Measurements from ENCODE around the gene MAGI1. TPM values are rescaled to one million over a fixed set of nuclear protein-coding genes. Genes with fewer than 3 reads are reported as not detected.
"Not testable (repeated sequence)": the region's sequence is repeated elsewhere in the genome, so short reads cannot be mapped to it uniquely, and the experiment has no call there.

The MAGI1 gene
- polyA plus RNA-seq (ENCODE audit: insufficient read length in 10 of 10), result 10 to 100 TPM in 9 of 10 donors, 1 to 10 TPM in 1; 9.5 to 18.3 (median 14.3) TPM
- long read RNA-seq, donor 1, result 0 reads
- long read RNA-seq, donor 2, result 0 reads
- long read RNA-seq, donor 3, result 0 reads
- long read RNA-seq, donor 4, result 0 reads
- long read RNA-seq, donor 5, result 0 reads
- long read RNA-seq, donor 6, result 0 reads
- long read RNA-seq, donor 7, result 0 reads
- long read RNA-seq, donor 8, result 0 reads
- long read RNA-seq, donor 9, result 0 reads

DNA sequence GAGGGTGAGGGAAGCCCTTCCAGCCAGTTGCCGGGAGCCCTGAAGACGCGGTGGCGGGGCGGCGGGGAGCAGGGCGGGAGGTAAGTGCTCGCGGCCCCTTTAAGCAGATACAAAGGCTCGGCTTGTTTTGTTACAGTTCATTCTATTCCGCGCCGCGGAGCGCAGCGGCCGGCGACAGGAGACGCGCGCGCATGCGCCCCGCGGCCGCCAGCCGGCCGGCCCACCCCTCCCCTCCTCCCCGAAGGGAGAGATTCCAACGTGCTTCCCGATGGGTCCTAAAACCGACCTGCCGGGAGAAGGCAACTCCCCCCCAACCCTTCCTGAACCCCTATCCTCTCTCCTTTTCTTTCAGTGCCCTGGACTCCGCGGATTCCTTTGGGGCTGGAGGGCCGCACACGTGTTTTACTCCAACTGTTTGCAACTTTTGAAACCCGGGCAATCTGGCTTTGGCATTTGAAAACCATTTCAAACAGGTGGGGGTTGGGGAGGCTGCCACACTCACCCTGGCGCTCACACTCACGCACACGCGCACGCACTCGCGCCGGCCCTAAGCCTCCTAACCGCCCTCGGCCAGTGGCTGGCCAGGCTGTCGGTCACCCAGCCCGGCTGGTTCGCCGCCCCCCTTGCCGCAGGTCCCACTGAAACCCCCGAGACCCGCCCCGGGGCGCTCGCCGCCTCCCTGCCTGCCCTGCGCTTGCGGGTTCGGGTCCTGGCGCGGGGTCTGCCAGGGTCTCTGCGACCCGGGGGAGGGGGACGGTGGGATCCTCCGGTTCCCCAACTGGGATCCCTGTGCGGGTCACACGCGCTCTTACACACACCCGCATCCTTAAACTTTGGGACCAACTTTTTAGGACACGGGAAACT lies at the start of gene MAGI1:
MAGI1 (minus strand) TSS at position 193 of the 864 bp plus-strand sequence. CDS start 610 bp downstream, outside the sequence.
- DNase-seq, result peak; percentile 96 to 98 (median 96)

DNA sequence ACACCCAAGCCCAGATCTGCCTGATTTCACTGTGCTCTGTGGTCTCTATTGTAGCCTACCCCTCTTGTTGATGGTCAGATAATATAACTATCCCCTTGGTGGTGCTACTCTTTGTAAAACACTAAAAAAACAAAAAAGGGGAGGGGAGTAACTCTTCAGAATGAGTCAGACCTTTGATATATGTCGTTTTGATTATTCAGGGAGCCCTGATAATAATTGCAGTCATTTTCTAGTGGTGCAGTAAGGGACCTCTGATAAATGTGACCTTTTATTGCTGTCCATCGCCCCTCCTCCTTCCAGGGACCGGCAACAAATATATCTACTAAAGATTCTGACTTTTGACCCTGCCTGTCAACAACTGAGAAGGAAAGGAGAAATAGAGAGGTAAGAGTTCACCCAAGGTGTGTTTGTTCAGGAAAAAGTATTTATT lies 45.1 kb upstream of the MAGI1 start:
- no peak for DNase-seq

DNA sequence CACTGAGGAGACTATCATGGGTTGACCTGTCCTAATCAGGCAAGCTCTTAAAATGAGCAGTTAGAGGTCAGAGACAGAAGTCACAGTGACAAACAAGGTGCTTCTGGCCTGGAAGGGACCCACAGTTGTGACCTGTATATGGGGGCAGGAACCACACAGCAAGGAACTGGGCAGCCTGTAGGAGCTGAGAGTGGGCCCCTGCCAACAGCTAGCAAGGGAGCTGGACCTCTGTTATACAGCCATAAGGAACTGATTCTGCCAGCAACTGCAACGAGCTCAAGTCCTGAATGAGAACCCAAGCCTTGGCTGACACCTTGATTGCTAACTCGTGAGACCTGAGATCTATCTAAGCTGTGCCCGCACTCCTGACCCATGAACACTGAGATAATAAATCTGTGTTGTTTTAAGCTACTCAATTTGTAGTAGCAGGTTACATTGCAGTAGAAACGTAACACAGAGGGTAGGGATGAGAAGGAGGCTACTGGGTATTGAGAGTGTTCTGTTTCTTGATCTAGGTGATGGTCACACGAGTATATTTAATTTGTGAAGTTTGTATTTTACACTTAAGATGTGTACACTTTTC lies 44.5 kb upstream of the MAGI1 start:
- DNase-seq, result no peak

DNA sequence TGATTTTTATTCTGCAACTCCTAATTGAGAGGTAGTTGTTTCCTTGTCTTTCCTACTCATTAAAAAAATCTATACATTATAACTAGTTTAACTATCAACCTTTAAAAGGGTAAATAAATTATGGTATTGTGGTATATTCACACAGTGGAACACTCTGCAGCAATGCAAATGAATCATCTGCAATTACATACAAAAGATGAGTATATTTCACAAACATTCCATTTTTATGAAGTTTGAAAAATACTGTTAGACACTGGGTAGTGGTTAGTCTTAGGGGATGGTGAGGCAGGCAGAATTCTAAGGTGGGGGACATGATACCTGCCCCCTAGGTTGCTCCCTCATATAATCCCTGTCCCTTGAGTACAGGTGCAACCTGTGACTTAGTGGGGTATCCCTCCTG lies 44.0 kb upstream of the MAGI1 start:
- DNase-seq, result no peak

DNA sequence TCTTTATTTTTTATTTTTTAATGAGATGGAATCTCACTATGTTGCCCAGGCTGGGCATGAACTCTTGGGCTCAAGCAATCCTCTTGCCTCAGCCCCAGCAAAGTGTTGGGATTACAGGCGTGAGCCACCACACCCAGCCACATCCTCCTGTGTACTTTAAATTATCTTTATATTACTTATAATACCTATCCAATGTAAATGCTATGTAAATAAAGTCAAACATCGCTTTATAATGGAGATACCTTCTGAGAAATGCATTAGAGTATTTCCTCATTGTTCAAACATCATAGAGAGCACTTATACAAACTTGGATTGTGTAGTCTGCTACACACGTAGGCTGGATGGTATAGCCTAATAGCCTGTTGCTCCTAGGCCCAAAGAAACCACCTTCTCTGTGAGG lies 41.4 kb upstream of the MAGI1 start:
- no peak for DNase-seq

DNA sequence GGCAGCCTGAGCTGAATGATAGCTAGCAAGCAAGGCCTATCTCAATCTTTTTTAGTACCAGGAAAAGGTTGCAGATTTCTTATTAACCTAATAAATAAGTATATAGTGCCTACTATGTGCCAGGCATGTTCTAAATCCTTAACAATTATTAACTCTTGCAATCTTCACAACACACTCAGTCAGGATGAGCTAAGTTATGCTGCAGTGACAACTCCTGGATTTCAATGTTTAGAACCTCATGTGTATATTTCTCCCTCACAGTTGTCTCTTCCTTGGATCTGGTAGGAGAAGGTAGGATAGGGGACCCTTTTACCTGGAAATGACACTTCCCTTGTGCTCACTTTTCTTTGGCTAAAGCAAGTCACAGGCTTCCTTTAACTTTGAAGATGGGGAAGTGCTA lies 39.3 kb upstream of the MAGI1 start:
- no peak for DNase-seq

DNA sequence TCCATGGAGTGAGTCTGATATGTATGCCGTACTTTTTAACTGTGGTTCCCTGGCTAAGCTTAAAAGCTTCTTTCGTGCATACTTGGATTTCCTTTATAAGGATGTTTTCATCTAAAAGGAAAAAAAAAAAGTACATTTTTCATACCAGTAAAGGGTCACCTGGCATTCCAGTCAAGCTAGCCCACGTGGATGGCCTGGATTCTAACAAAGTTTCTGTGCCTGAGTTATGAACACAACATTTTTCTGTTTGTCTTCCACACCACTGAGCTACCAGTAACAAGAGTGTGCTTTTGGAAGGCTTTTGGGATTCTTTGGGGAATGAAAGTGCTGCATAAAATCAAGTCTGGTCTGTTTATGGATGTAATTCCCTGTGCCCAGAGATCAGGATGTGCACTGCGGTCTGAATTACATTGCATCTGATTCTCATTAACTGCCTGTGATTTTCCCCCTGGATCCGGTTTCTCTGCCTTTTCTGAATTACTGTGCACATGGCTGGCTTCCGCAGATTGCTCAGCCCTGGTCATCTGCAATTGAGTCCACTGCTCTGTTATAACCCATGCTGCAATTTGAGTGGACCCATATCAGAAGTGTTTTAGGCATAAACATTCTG lies 38.2 kb upstream of the MAGI1 start:
- peak; percentile 65 to 85 (median 67) for DNase-seq

DNA sequence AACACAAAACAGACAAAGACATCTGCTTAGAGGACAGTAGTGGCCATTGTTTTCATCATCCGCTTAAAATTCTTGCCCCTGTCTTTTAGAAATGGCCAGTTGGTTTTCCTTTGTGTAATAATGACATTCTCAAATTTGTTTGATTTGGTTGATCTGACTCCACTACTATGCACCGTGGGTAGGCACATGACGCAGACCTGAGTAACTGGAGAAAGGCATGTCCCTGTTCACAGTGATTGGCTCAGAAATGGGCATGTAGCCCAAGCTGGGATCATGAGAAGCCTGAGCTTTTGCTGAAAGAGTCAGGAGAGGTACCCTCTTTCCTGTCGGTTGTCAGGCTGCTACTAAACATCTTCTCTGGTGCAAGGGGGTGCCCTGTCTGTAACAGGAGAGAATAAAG lies 36.6 kb upstream of the MAGI1 start:
- DNase-seq, result no peak

DNA sequence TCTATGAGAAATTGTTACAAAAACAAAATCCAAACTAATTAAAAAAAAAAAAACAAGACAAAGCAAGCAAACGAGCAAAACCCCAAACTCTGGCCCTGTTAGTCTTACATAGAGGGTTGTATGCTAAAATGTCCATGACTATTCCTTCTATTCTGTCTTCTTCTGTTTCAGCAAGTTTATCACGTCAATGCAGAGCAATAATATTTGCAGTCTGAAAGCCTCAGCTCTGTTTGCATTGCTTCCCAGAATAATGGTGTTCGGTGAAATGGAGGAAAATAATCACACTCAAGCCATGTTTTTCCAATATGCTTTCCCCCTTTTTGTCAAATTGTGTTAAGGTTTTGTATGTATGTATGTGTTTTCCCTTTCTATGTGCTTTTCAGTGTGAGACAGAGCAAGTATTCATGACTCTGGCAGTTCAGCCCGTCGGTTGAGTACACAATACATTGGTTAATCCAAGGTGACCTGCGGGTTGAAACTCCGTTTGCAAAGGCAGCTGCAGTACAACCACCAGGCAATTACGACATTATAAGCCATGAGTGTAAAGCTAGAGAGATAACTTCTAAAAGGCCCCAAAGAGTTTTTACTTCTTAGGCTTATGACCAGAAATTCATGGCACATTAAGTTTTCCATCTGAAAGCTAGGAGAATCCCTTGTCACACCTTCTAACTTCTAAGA lies 34.9 kb upstream of the MAGI1 start:
- DNase-seq, result no peak

DNA sequence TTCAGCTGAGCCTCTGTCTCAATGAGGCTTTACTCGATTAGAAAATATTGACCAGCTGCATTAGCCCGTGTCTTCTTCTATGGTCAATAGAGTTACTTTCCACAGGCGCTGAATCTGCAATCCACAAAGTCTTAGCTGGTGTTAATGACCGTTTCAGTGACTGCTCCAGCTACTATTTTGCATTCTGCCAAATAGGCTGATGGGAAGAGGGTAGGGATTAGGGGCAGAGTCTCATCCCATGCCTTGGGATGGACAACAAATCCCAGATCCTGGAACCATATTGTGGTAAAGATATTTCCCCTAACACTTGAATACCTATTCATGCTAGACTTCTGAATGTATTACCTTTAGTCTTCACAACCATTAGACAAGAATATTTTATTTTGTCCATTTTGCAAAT lies 29.5 kb upstream of the MAGI1 start:
- DNase-seq, result no peak

DNA sequence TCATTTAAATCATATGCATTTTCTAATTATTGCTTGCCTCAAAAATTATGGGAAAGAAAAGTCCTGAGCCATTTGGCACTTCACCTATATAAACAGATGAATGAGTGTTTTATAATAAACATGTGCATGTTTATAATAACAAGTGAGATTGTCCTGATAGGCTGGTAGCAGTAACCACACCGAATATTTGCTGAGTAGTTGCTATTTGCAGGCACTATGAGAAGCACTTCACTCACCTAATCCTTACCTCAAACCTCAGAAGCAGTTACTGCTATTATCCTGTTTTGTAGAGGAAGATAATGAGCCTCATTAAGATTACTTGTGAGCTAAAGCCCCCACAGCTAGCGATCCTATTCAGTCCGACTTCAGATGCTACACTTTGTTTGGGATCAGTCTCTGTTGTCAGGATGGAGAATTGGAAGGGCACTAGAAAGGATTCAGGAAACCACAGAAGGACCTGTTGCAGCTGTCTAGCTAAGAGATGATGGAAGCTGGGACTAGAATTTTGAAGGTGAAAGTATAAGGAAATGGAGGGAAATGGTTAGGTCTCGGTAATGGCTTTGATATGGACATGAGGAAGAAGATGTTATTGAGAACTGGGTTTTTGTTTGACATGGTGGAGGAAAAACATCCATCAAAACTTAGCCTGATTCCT lies 28.4 kb upstream of the MAGI1 start:
- no peak for DNase-seq

DNA sequence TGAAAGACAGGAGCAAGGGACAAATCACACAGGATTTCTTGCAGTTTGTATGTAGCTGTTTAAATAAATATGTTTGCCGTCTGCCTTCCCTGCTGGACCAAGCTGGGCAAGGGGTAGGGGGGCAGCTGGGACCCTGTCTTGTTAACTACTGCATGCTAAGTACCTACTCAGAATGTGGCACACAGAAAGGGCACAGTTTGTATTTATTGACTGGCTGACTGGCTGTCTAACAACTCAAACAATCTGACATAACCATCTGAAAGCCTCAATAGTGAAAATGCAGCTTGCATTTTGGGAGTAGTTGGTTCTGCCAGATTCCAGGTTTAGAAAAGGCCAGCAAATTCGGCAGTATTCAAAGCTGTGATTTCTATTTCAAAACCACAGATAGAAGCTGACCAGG lies 16.6 kb upstream of the MAGI1 start:
- no peak for DNase-seq

DNA sequence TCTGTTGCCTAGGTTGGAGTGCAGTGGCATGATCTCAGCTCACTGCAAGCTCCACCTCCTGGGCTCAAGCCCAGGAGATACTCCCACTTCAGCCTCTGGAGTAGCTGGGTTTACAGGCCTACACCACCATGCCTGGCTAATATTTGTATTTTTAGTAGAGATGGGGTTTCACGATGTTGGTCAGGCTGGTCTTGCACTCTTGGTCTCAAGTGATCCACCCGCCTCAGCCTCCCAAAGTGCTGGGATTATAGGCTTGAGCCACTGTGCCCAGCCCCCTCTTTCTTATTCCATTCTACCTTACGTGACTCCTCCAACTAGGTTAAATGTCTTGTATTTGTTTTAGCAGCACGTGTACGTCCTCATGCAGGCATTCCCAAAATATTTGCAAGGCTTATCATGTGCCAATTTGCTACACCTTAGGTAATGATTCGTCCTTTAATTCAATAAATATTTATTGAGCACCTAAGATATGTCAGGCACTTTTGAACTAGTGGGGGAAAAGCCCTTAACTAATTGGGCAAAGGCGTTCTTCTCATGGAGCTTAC lies 14.9 kb upstream of the MAGI1 start:
- peak in 1 of 3 donors; percentile 24 for DNase-seq

DNA sequence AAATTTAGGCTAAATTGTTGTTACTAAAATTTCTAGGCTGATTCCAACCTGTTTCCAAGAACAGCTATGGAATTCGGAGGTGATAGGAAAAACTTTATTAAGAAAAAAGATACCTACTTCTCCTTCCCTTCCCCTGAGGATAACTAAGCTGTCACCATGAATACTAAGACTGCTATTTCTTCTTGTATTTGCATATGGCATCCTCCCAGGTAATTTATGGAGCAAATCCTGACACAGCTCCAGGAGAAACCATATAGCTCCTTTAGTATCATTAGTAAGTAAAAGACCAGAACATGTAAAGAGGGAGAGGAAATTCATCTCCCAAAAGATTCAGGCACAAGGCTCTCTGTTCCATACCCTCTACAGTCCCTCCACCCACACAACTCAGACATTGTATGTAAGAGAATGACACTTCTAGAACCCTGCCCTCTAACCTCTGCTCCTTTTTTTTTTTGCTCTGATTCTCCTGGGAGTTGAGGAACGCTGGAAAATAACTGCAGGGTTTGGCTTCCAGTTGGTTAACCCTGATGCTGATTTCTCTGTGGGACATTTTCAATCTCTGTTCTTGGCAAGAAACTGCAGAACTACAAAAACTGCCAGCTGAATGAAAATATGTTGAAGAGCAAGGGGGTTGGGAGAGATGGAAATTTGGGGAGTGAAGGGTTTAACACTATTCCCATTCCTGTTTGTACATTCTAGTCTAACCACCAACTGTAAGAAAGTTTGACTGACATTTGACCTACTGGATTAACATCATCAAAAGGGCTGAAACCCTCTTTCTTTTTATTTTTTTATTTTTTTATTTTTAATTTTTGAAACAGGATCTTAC lies 14.2 kb upstream of the MAGI1 start:
- DNase-seq, result peak in 1 of 3 donors; percentile 30

DNA sequence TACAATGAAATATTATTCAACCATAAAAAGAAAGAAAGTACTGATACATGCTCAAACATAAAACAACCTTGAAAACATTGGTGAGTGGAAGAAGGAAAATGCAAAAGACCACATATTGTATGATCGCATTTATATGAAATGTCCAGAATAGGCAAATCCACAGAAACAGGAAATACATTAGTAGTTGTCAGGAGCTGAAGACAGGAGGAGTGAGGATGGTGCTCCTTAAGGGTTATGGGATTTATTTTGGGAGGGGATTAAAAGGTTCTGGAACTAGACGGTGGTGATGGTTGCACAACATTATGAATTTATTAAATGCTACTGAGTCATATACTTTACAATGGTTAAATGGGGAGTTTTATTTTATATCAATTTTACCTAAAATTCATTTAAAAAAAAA lies 12.1 kb upstream of the MAGI1 start:
- DNase-seq, result no peak

DNA sequence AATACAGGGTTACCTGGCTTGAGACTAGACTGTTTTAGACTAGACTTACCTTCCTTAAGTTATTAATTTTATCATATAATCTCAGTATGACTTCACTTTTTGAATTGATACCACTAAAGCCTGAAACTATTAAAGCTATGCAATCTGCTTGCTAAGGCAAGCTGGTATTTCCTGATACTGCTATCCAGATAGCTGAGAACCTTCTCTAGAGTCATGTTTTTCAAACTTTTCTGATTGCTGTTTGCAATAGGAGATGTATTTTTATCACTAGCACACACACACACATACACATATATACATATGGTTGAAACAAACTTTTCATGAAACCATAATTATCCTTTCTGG lies 9.3 kb upstream of the MAGI1 start:
- DNase-seq, result no peak

DNA sequence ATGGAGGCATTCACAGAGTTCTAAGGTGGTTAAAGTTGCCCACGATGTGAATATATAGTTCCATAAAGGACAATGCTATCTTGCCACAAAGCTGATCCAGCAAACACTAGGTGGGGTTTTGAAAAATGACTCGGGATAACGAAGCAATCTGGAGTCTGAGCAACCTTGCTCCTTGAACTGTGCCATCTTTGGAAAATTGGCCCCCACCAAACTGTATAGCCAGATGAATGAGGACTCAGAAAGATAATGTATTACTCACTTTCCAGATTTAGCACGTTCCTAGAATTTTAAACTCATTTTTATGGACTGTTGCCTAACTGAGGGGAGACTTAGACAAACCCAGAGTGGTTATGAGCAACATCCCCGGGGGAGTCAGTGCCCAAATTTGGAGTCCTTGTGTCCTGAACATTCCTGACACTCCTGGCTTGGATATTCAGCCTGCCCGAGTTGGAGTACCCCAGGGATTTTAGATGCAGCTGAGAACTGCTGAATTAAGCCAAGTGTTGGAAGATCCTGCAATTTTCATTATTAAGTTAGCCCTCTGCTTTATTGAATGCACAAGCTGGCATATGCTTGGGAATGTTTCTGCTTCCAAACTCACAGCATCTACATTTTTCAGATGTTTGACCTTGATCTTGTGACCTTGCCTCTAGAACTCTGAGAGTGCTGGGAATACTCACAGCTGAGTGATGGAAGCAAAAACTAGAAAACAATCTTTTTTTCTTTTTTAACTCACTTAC lies 8.8 kb upstream of the MAGI1 start:
- DNase-seq, result peak in 2 of 3 donors; percentile 16 to 94

DNA sequence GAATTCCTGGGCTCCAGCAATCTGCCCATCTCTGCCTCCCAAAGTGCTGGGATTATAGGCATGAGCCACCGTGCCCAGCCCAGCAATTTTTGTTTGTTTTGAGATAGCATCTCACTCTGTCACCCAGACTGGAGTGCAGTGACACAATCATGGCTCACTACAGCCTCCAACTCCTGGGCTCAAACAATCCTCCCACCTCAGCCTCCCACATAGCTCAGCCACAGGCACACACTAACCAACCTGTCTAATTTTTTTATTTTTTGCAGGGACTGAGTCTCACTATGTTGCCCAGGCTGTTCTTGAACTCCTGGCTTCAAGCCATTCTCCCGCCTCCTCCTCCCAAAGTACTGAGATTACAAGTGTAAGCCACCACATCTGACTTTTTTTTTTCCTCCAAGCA lies 7.6 kb upstream of the MAGI1 start:
- DNase-seq, result not testable (repeated sequence)

DNA sequence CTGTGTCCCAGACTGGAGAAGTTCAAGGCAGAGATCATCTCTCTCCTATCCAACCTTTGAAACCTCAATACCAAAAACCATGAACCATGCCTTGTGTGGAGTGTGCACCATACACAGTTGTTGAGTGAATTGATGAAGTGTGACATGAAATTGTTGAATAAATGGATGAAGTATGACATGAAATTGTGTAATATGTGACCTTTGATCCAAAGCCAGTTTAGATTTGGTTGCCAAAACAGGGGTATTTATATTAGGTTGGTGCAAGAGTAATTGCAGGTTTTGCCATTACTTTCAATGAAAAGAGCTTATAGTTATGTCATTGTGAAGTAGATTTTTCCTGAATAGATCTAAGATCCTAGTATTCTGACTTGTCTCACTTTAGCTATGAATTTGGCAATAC lies 3.1 kb upstream of the MAGI1 start:
- DNase-seq, result no peak

All from muscle of back (tissue), 13 donors.